Bronchial epithelial cell (primary cell): ENCODE results near the gene SRCIN1. TPM values are rescaled to one million over a fixed set of nuclear protein-coding genes. Genes with fewer than 3 reads are reported as not detected.

Source experiments
- DNase-seq: peaks from one replicate; pipeline ENCODE4 v3.0.0-alpha.2; 2010; ENCODE audit warnings: low read depth
- FAIRE-seq: peaks from 2 replicates; lab custom pipeline; 2011; peaks lifted over from hg19 to GRCh38; lab: Jason Lieb, UNC
- H3K27me3 ChIP-seq: 2 replicates; pipeline ENCODE4 v1.5.1; 2011; ENCODE audit warnings: low read length; ENCODE audit not compliant: control insufficient read depth, insufficient read depth
- H3K36me3 ChIP-seq: 2 replicates; pipeline ENCODE4 v1.5.1; 2011; ENCODE audit warnings: low read length; ENCODE audit not compliant: control insufficient read depth, insufficient read depth
- H3K4me3 ChIP-seq: 2 replicates; pipeline ENCODE4 v1.5.1; 2011; ENCODE audit warnings: mild to moderate bottlenecking, low read depth, low read length, control low read depth
- total RNA-seq: library from RNA; depleted of rRNA; stranded (reverse); fragments of >200 nt; gene quantifications from 2 replicates; pipeline ENCODE4 v1.2.1, GENCODE V29; 2014
- TF ChIP-seq, protein P1 (sequence below): IDR thresholded peaks from 2 replicates; pipeline ENCODE4 v1.5.1; 2011; ENCODE audit warnings: mild to moderate bottlenecking, moderate library complexity, low read length, control low read depth, inconsistent platforms; ENCODE audit not compliant: insufficient read depth, severe bottlenecking

SRCIN1 gene
- total RNA-seq, 1 donor from 2014 or later: under 0.01 TPM

DNA sequence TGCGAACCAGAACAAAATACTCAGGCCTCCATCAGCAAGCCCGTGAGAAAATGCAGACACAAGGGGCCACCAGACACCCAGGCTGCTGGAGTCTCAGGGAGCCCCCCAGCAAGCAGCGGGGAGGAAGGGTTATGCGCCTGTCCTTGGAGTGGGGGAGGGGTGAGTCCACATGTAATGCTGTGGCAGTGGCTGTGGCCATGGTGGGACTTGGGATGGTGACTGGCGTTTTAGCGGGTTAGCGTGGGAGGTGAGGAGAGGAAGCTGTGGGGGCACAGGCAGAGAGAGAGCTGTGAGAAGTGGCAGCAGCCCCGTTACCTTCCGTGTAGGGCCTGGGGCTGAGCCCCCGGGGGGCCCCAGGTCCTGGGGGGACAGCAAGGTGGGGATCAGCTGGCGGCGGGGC lies 58.3 kb downstream of the SRCIN1 start:
- Histone ChIP-seq H3K4me3 (no peak overlapping the region), H3K36me3 (no peaks in the 10 kb centered on the region), H3K27me3 (no peaks in the 10 kb centered on the region)
- DNase-seq (no peak), FAIRE-seq (no peak)
- TF ChIP-seq, protein P1, sequence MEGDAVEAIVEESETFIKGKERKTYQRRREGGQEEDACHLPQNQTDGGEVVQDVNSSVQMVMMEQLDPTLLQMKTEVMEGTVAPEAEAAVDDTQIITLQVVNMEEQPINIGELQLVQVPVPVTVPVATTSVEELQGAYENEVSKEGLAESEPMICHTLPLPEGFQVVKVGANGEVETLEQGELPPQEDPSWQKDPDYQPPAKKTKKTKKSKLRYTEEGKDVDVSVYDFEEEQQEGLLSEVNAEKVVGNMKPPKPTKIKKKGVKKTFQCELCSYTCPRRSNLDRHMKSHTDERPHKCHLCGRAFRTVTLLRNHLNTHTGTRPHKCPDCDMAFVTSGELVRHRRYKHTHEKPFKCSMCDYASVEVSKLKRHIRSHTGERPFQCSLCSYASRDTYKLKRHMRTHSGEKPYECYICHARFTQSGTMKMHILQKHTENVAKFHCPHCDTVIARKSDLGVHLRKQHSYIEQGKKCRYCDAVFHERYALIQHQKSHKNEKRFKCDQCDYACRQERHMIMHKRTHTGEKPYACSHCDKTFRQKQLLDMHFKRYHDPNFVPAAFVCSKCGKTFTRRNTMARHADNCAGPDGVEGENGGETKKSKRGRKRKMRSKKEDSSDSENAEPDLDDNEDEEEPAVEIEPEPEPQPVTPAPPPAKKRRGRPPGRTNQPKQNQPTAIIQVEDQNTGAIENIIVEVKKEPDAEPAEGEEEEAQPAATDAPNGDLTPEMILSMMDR: no peak

DNA sequence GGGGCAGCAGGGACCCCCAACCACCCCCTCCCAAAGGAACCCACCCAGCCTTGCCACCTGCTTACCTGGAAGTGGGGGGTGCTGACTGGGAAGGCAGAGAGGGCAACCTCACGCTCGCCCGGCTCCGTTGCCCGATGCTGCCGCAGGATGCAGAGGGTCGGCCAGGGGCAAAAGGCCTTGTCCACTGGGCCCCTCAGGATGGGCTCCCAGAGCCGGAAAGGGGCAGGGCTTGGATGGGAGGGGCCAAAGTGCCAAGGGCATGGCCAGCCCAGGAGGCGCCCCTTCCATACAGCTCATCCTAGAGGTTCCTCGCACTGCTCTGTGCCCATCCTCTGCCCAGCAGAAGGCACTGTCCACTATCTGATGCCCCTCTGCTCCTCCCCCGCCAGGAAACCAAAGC lies 59.4 kb downstream of the SRCIN1 start:
- FAIRE-seq (no peak), DNase-seq (no peak)
- Histone ChIP-seq H3K36me3 (no peaks in the 10 kb centered on the region), H3K27me3 (no peaks in the 10 kb centered on the region), H3K4me3 (no peak overlapping the region)
- TF ChIP-seq, protein P1: no peak

DNA sequence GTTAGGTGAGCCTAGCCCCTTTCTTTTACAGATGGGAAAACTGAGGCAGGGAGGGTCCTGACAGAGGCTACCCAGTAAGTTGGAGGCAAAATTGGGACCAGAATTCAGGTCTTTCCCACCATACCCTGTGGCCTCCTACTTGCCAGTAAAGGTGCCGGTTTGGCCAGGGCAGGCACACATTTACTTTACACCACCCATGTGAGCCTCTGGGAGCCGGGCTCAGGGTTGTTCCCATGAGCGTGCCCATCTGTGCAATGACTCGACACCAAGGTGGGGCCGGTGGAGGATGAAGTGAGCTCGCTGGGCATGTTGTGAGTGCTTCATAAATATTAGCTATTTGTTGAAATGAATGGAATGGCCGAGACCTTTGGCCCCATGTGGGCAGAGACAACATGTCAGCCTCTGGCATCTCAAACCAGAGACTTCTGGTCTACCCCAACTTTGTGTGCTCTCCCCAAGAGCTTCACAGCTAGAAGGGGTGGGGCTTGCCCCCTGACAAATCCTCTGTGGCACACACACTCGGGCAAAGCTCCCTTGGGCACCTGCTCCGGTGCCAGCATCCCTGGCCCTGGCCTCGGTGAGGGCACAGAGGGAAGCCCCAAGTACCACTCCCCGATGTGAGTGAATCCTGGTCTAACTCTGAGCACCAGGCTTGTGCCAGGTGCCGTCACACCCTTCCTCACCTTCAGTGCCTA lies 60.1 kb downstream of the SRCIN1 start:
- H3K27me3 ChIP-seq: no peaks in the 10 kb centered on the region

DNA sequence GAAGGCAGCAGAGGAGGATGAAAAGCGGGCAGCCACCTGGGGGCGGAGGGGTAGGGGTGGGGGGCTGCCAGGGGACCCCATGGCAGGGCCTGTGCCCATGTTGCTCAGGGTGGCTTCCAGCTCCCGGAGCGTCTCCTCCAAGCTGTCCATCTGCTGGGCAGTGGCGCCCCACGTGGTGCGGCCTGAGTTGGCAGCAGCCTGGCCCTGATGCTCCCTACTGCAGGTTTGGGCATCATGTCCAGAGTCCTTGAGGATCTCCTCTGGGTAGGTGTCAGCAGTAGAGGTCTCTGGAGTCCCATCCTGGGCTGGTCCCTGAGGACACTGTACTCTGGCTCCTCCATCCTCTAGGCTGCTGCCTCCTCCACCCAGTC lies 60.9 kb downstream of the SRCIN1 start:
- no peaks in the 10 kb centered on the region for H3K36me3 ChIP-seq
- DNase-seq (no peak), FAIRE-seq (no peak)
- H3K4me3 ChIP-seq: no peak overlapping the region
- H3K27me3 ChIP-seq: no peaks in the 10 kb centered on the region
- TF ChIP-seq, protein P1: no peak

More for the DNA sequence above, 60.1 kb downstream of the SRCIN1 start:
- FAIRE-seq: no peak
- H3K4me3 ChIP-seq: no peak overlapping the region
- DNase-seq: no peak
- no peaks in the 10 kb centered on the region for H3K36me3 ChIP-seq
- TF ChIP-seq, protein P1: no peak

DNA sequence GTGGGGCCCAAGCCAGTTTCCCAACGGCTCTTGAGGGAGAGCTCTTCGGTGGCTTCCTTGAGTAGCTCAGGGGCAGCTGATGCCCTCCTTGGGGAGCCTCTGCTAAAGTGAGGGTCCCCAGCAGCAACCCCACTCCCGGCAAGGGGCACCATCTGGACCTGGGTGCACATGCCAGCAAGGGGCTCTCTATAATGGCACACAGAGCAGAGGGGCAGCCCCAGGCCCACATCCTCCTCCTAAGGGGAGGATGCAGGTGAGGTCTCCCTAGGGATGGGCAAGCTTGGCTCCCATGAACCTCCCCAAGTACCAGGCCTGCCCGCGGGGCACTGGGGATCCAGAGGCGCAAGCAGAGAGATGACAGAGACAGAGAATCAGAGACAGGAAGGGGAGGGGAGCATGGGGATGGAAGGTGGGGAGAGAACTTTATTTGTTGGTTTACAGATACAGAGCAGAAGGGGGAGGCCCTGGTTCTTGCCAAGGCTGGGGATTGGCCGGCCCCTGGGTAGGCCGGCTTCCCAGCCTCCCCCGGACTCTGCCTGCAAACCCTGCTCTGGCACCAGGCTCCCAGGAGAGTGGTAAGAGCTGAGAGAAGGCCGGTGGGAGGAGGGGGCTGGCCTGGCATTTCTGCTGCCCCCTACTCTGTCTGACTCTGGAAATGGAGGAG lies 61.4 kb downstream of the SRCIN1 start:
- FAIRE-seq (no peak), DNase-seq (no peak)
- TF ChIP-seq, protein P1: no peak
- Histone ChIP-seq H3K27me3 (peaks cover under 1% of the 10 kb centered on the region), H3K4me3 (no peak overlapping the region), H3K36me3 (no peaks in the 10 kb centered on the region)
